ENCODE measurements around the gene OR6A2.
A peak's percentile ranks its signal among the peaks of the same experiment; 100 is the strongest.
"Not testable (repeated sequence)": the region's sequence is repeated elsewhere in the genome, so short reads cannot be mapped to it uniquely, and the experiment has no call there.

OR6A2 gene

GRCh38 chr11:6799402-6799801 is at the start of gene OR6A2:
TSS of gene OR6A2 (minus strand) at chr11:6799689. CDS start at chr11:6795708, 3,981 bp downstream.
- no peak for DNase-seq

GRCh38 chr11:6845383-6845782 is 45.9 kb upstream of the OR6A2 start, which contains the start of gene OR10A5:
TSS of gene OR10A5 (plus strand) at chr11:6845683. CDS start at chr11:6845683, 0 bp downstream.
- DNase-seq, result no peak

- DNase-seq, result no peak
Observed at GRCh38 chr11:6844356-6844755, 44.9 kb upstream of the OR6A2 start.

GRCh38 chr11:6843670-6844069 is 44.2 kb upstream of the OR6A2 start:
- DNase-seq, result no peak

GRCh38 chr11:6841694-6842093 is 42.2 kb upstream of the OR6A2 start:
- no peak for DNase-seq

GRCh38 chr11:6834021-6834420 is 34.5 kb upstream of the OR6A2 start:
- DNase-seq, result no peak

- DNase-seq, result no peak
Observed at GRCh38 chr11:6833356-6833755, 33.9 kb upstream of the OR6A2 start.

GRCh38 chr11:6828103-6828502 is 28.6 kb upstream of the OR6A2 start:
- no peak for DNase-seq

- DNase-seq, result no peak
Observed at GRCh38 chr11:6825231-6825744, 25.8 kb upstream of the OR6A2 start.

- DNase-seq, result no peak
Observed at GRCh38 chr11:6824136-6824823, 24.8 kb upstream of the OR6A2 start.

GRCh38 chr11:6818967-6819366 is 19.5 kb upstream of the OR6A2 start:
- DNase-seq, result no peak

- no peak for DNase-seq
Observed at GRCh38 chr11:6817694-6818093, 18.2 kb upstream of the OR6A2 start.

- DNase-seq, result no peak
Observed at GRCh38 chr11:6813656-6814055, 14.2 kb upstream of the OR6A2 start.

GRCh38 chr11:6812390-6813005 is 13.0 kb upstream of the OR6A2 start:
- peak in 3 of 58 donors; percentile 1 to 5 (median 3) for DNase-seq

- DNase-seq, result not testable (repeated sequence)
Observed at GRCh38 chr11:6801075-6801474, 1.6 kb upstream of the OR6A2 start.

- no peak for DNase-seq
Observed at GRCh38 chr11:6794639-6795038, 4.8 kb downstream of the OR6A2 start.

GRCh38 chr11:6790546-6790945 is 8.9 kb downstream of the OR6A2 start:
- DNase-seq, result no peak

GRCh38 chr11:6782720-6783119 is 16.8 kb downstream of the OR6A2 start, which contains the start of gene OR2AG1:
TSS of gene OR2AG1 (plus strand) at chr11:6783020. CDS start at chr11:6785038, 2,018 bp downstream.
- DNase-seq, result no peak

- no peak for DNase-seq
Observed at GRCh38 chr11:6780829-6781228, 18.7 kb downstream of the OR6A2 start.

GRCh38 chr11:6778518-6778917 is 21.0 kb downstream of the OR6A2 start:
- DNase-seq, result no peak

- peak in 1 of 58 donors; percentile 4 for DNase-seq
Observed at GRCh38 chr11:6771926-6772893, 27.3 kb downstream of the OR6A2 start, which contains the start of gene OR2AG2. TSS of gene OR2AG2 (minus strand) at chr11:6771976. CDS start at chr11:6768957, 3,019 bp downstream.
